Measurements from ENCODE around the gene RGS3. TPM values are rescaled to one million over a fixed set of nuclear protein-coding genes. Genes with fewer than 3 reads are reported as not detected.
A peak's percentile ranks its signal among the peaks of the same experiment; 100 is the strongest.

The RGS3 gene
- total RNA-seq, 1 experiment from 2014 or later = 16.6 TPM

DNA sequence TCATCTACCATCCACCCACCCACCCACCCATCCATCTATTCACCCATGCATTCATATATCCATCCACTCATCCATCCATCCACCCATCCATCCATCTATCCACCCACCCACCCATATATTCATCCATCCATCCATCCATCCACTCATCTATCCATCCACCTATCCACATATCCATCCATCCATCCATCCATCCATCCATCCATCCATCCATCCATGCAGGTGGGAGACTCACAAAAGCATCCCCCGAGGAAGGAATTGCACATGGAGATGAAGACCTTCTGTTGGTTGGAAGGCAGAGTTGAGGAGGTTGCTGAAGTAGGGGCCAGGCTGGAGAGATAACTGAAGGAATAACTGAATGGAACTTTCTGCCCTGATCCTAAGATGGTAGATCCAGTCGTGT, 126.9 kb downstream of the RGS3 start:
- TF ChIP-seq ZNF232 (CRISPR knock-in tag; IDR thresholded peaks at IDR 0.05) = no peak
- TF ChIP-seq, protein P1, sequence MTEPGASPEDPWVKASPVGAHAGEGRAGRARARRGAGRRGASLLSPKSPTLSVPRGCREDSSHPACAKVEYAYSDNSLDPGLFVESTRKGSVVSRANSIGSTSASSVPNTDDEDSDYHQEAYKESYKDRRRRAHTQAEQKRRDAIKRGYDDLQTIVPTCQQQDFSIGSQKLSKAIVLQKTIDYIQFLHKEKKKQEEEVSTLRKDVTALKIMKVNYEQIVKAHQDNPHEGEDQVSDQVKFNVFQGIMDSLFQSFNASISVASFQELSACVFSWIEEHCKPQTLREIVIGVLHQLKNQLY (CRISPR knock-in tag; IDR thresholded peaks at IDR 0.05) = no peak
- TF ChIP-seq JUN (CRISPR knock-in tag; IDR thresholded peaks at IDR 0.05) = no peak
- TF ChIP-seq, protein P2, sequence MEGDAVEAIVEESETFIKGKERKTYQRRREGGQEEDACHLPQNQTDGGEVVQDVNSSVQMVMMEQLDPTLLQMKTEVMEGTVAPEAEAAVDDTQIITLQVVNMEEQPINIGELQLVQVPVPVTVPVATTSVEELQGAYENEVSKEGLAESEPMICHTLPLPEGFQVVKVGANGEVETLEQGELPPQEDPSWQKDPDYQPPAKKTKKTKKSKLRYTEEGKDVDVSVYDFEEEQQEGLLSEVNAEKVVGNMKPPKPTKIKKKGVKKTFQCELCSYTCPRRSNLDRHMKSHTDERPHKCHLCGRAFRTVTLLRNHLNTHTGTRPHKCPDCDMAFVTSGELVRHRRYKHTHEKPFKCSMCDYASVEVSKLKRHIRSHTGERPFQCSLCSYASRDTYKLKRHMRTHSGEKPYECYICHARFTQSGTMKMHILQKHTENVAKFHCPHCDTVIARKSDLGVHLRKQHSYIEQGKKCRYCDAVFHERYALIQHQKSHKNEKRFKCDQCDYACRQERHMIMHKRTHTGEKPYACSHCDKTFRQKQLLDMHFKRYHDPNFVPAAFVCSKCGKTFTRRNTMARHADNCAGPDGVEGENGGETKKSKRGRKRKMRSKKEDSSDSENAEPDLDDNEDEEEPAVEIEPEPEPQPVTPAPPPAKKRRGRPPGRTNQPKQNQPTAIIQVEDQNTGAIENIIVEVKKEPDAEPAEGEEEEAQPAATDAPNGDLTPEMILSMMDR (IDR thresholded peaks at IDR 0.05) = no peak
- no peak for TF ChIP-seq NR3C1 (CRISPR knock-in tag; conservative IDR thresholded peaks at IDR 0.05; ENCODE audit: low read depth)
- TF ChIP-seq TEAD4 (CRISPR knock-in tag; IDR thresholded peaks at IDR 0.05) = no peak
- DNase-seq (ENCODE audit: low spot score) (no peak), ATAC-seq (no peak)
- CTCF ChIA-PET = interaction anchor here (1.0 to 20.2 kb wide), 7 partner anchors 45 to 190 kb away, joined by 3 to 962 read pairs (median 4); partner anchors contain the start of gene ALAD
- peaks cover 34% of the 10 kb centered on the region for H3K4me1 Mint-ChIP-seq
- no peaks in the 10 kb centered on the region for H3K27me3 Mint-ChIP-seq (ENCODE audit: low read depth)
- no peak overlapping the region for H3K4me3 Mint-ChIP-seq
- H3K9me3 Mint-ChIP-seq = no peaks in the 10 kb centered on the region
- POLR2A ChIA-PET = interaction anchor here (1.7 kb wide), 1 partner anchor 180 kb away, joined by 3 read pairs; the partner anchor contains the start of genes C9orf43 and POLE3
- H3K36me3 Mint-ChIP-seq = 0 out of 2 replicates have a peak, but pooled peaks cover 2% of the 10 kb centered on the region
- H3K27ac Mint-ChIP-seq = no peak overlapping the region

DNA sequence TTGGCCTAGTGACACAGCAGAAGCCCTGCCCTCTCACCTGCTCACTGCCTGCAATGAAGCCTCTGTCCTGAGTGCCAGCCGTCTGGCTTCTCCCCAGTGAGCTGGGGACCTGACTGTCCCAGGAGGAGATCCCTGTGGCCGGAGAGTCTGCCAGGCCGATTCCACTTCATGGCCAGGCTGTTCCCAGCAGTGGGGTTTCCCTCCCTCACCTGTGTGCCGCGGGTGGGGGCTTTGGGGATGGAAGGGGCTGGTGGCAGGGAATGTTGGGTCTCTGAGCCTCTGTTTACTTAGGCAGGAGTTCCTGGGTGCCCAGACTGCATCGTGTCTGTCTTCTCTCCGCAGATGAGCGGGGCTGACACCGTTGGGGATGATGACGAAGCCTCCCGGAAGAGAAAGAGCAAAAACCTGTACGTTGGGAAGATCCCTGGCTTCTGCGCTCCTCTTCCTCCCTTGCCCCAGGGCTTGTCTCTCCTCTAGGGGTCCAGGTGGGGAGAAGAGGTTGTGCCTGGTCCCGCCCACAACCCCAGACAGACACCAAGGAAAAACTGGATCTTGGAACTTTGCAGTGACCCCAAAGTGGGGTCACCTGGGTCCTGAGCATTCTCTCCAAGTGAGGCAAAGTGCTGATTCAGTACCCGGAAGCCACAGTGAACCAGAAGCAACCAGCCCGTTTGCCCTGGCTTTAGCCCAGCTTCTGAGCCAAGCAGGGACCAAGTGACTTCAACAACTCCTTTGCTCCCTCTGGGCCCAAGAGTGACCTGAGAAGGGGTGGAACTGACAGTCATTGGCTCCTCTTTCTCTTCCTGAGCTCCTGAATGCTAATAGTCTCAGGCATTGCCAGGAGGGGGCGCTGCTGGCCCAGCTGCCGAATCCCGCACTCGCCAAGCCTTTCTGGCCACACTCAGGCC, 127.7 kb downstream of the RGS3 start:
- POLR2A ChIA-PET = interaction anchor here (0.6 to 2.0 kb wide), 7 partner anchors 11 to 181 kb away, joined by 3 to 7 read pairs (median 4); partner anchors contain the start of genes C9orf43 and POLE3
- no peak overlapping the region for H3K27ac Mint-ChIP-seq

DNA sequence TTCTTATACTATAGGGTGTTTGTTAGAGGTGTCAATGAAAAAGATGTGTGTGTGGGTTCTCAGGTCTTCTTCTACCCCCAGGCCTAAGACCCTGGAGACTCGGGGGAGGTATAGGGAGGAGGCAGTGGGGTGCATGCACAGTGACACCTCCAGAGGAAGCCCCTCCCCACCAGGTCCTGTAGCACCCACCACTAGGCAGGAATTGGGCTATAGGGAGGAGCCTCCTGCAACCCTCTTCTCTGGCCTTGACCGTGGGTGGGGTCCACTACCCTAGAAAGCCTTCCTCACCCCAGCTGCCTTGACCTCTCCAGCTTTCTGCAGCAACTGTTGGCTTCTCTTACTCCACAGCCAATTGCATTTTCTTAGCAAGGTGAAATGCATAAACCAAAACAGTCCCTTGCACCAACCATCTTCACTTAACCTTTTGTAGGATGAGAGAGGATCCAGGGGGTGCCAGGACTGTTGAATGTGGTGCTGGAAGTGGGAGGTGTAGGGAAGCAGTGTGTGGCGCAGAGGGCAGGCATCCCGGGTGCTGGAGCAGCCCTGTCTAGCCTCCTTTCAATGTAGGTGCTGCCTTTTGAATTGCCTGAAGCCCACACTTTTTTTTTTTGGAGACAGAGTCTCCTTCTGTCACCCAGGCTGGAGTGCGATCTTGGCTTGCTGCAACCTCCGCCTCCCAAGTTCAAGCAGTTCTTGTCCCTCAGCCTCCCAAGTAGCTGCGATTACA, 128.5 kb downstream of the RGS3 start:
- POLR2A ChIA-PET = interaction anchor here (0.6 to 2.0 kb wide), 6 partner anchors 10 to 182 kb away, joined by 3 to 7 read pairs (median 4); partner anchors contain the start of genes C9orf43 and POLE3
- no peak overlapping the region for H3K4me3 Mint-ChIP-seq
- H3K9me3 Mint-ChIP-seq = no peaks in the 10 kb centered on the region
- peaks cover 15% of the 10 kb centered on the region; the same call in 1 of the 2 replicates for H3K36me3 Mint-ChIP-seq
- CTCF ChIA-PET = interaction anchor here (0.6 to 20.2 kb wide), 58 partner anchors 9 to 370 kb away, joined by 3 to 962 read pairs (median 5); partner anchors contain the start of genes C9orf43, CDC26, POLE3 and PRPF4
- H3K4me1 Mint-ChIP-seq = peaks cover 36% of the 10 kb centered on the region
- no peak overlapping the region; the same call in 1 of the 2 replicates for H3K27ac Mint-ChIP-seq
- H3K27me3 Mint-ChIP-seq (ENCODE audit: low read depth) = no peaks in the 10 kb centered on the region
- no peak for DNase-seq (ENCODE audit: low spot score)
- peak; percentile 0; the same call in 1 of the 2 replicates for ATAC-seq
- TF ChIP-seq JUN (CRISPR knock-in tag; IDR thresholded peaks at IDR 0.05) (no peak), NR1H2 (CRISPR knock-in tag; IDR thresholded peaks at IDR 0.05) (no peak)
- TF ChIP-seq, protein P3, sequence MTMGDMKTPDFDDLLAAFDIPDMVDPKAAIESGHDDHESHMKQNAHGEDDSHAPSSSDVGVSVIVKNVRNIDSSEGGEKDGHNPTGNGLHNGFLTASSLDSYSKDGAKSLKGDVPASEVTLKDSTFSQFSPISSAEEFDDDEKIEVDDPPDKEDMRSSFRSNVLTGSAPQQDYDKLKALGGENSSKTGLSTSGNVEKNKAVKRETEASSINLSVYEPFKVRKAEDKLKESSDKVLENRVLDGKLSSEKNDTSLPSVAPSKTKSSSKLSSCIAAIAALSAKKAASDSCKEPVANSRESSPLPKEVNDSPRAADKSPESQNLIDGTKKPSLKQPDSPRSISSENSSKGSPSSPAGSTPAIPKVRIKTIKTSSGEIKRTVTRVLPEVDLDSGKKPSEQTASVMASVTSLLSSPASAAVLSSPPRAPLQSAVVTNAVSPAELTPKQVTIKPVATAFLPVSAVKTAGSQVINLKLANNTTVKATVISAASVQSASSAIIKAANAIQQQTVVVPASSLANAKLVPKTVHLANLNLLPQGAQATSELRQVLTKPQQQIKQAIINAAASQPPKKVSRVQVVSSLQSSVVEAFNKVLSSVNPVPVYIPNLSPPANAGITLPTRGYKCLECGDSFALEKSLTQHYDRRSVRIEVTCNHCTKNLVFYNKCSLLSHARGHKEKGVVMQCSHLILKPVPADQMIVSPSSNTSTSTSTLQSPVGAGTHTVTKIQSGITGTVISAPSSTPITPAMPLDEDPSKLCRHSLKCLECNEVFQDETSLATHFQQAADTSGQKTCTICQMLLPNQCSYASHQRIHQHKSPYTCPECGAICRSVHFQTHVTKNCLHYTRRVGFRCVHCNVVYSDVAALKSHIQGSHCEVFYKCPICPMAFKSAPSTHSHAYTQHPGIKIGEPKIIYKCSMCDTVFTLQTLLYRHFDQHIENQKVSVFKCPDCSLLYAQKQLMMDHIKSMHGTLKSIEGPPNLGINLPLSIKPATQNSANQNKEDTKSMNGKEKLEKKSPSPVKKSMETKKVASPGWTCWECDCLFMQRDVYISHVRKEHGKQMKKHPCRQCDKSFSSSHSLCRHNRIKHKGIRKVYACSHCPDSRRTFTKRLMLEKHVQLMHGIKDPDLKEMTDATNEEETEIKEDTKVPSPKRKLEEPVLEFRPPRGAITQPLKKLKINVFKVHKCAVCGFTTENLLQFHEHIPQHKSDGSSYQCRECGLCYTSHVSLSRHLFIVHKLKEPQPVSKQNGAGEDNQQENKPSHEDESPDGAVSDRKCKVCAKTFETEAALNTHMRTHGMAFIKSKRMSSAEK (CRISPR knock-in tag; IDR thresholded peaks at IDR 0.05; ENCODE audit: borderline replicate concordance) = no peak
- TF ChIP-seq, protein P4, sequence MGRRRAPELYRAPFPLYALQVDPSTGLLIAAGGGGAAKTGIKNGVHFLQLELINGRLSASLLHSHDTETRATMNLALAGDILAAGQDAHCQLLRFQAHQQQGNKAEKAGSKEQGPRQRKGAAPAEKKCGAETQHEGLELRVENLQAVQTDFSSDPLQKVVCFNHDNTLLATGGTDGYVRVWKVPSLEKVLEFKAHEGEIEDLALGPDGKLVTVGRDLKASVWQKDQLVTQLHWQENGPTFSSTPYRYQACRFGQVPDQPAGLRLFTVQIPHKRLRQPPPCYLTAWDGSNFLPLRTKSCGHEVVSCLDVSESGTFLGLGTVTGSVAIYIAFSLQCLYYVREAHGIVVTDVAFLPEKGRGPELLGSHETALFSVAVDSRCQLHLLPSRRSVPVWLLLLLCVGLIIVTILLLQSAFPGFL (CRISPR knock-in tag; IDR thresholded peaks at IDR 0.05; ENCODE audit: borderline replicate concordance) = no peak

More for the DNA sequence above, 127.7 kb downstream of the RGS3 start:
- Mint-ChIP-seq H3K9me3 (no peaks in the 10 kb centered on the region), H3K27me3 (ENCODE audit: low read depth) (no peaks in the 10 kb centered on the region), H3K4me3 (no peak overlapping the region), H3K36me3 (peaks cover 8% of the 10 kb centered on the region; the same call in 1 of the 2 replicates), H3K4me1 (peaks cover 36% of the 10 kb centered on the region)
- ATAC-seq (peak; percentile 55), DNase-seq (ENCODE audit: low spot score) (peak; percentile 91)
- CTCF ChIA-PET = interaction anchor here (0.6 to 20.2 kb wide), 58 partner anchors 9 to 369 kb away, joined by 3 to 962 read pairs (median 5); partner anchors contain the start of genes ALAD, C9orf43, CDC26 and POLE3
- TF ChIP-seq, protein P5, sequence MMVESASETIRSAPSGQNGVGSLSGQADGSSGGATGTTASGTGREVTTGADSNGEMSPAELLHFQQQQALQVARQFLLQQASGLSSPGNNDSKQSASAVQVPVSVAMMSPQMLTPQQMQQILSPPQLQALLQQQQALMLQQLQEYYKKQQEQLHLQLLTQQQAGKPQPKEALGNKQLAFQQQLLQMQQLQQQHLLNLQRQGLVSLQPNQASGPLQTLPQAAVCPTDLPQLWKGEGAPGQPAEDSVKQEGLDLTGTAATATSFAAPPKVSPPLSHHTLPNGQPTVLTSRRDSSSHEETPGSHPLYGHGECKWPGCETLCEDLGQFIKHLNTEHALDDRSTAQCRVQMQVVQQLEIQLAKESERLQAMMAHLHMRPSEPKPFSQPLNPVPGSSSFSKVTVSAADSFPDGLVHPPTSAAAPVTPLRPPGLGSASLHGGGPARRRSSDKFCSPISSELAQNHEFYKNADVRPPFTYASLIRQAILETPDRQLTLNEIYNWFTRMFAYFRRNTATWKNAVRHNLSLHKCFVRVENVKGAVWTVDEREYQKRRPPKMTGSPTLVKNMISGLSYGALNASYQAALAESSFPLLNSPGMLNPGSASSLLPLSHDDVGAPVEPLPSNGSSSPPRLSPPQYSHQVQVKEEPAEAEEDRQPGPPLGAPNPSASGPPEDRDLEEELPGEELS (CRISPR knock-in tag; IDR thresholded peaks at IDR 0.05) = no peak
- TF ChIP-seq, protein P2 (IDR thresholded peaks at IDR 0.05) = peak; percentile 88
